Measurements from ENCODE around the gene SPRY1.

DNA sequence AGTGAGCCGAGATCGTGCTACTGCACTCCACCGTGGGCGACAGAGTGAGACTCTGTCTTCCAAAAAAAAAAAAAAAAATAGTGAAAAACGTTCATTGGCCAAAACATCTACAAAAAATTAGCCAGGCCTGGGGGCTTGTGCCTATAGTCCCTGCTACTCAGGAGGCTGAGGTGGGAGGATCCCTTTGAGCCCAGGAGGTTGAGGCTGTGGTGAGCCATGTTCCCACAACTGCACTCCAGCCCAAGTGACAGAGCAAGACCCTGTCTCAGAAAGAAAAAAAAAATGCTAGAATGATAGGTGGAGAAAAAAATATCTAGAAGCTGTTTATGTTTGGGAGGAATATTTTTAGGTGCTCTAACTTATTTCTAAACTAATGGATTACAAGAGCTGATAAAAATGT lies 14.9 kb downstream of the SPRY1 start:
- TF ChIP-seq, protein P1, sequence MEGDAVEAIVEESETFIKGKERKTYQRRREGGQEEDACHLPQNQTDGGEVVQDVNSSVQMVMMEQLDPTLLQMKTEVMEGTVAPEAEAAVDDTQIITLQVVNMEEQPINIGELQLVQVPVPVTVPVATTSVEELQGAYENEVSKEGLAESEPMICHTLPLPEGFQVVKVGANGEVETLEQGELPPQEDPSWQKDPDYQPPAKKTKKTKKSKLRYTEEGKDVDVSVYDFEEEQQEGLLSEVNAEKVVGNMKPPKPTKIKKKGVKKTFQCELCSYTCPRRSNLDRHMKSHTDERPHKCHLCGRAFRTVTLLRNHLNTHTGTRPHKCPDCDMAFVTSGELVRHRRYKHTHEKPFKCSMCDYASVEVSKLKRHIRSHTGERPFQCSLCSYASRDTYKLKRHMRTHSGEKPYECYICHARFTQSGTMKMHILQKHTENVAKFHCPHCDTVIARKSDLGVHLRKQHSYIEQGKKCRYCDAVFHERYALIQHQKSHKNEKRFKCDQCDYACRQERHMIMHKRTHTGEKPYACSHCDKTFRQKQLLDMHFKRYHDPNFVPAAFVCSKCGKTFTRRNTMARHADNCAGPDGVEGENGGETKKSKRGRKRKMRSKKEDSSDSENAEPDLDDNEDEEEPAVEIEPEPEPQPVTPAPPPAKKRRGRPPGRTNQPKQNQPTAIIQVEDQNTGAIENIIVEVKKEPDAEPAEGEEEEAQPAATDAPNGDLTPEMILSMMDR (IDR thresholded peaks at IDR 0.05 in 4 of 5, conservative IDR thresholded peaks at IDR 0.05 in 1 of 5), result no peak
- no peak for TF ChIP-seq POLR2A (IDR thresholded peaks at IDR 0.05)
